HG02970 (cell line): ENCODE results near the gene GGCX.
"Not testable (repeated sequence)": the region's sequence is repeated elsewhere in the genome, so short reads cannot be mapped to it uniquely, and the experiment has no call there.

Experiments
- ATAC-seq: cut with Tn5 transposase; IDR thresholded peaks from one replicate; pipeline ENCODE4 v1.9.1; 2021; ENCODE audit warnings: mild to moderate bottlenecking, moderate library complexity, moderate number of reproducible peaks; ENCODE audit not compliant: unreplicated experiment, low FRiP score

The GGCX gene

DNA sequence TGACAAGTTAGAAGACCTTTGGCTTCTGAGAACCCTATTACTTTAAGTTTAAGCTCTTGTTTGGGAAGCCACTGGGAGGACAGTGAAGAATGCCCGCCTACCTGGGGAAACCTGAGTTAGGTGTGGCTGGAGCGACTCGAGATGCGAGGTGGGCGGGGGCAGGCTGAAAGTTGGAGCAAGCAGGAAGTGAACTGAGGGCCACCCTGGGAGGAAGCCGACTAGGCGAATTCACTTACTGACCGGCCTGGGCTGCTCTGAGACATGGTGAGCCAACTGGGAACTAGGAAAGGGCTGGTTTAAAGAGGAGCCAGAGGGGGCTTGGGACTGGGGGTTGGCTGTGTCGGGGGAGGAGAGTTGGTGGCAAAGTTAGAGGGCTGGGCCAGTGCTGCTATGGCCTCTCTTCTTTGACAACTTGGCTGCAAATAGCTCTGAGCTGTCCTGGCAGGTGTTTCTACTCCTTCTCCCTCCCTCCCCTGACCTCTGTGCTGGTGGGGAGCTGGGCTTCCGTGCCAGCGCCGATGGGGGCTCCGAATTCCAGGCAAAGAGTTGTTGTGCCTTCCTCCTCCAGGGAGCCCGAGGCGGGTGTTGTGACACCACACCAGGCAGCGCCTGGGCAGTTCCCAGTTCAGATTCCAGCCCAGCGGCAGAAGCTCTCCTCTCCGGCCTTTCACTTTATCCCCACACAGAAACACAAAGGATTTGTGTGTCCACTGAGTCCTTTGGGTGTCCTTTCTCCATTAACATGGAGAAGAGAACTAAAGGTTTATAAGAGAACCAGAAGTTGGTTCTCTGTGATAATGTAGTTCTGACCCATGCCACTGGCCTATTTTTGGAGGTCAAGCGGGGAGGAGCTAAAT lies 16.3 kb upstream of the GGCX start, which contains the start of gene VAMP8:
Gene VAMP8, plus strand, starts transcription at position 201 of the 857 bp plus-strand sequence. Its CDS starts 61 bp downstream, at position 262.
- no peak for ATAC-seq

DNA sequence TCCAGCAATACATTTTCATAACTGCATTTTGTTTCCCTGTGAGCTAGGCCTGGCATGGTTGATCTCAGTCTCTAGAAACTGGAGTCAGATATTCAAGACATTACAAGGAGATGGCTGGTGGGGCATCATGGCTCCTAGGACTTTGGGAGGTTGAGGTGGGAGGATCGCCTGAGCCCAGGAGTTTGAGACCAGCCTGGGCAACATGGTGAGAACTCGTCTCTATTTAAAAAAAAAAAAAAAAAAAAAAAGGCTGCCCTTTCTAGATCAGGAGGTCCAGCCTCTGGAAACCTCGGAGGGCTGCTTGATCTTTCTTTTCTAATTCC lies 15.7 kb upstream of the GGCX start:
- ATAC-seq, result no peak

DNA sequence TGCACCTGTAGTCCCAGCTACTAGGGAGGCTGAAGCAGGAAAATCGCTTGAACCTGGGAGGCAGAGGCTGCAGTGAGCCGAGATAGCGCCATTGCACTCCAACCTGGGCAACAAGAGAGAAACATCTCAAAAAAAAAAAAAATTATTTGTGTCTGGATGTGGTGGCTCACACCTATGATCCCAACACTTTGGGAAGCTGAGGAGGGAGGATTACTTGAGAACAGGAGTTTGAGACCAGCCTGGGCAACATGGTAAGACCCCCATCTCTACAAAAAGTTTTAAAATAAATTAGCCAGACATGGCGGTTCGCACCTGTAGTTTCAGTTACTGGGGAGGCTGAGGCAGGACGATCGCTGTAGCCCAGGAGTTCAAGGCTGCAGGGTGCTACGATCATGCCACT lies 14.4 kb upstream of the GGCX start:
- no peak for ATAC-seq

DNA sequence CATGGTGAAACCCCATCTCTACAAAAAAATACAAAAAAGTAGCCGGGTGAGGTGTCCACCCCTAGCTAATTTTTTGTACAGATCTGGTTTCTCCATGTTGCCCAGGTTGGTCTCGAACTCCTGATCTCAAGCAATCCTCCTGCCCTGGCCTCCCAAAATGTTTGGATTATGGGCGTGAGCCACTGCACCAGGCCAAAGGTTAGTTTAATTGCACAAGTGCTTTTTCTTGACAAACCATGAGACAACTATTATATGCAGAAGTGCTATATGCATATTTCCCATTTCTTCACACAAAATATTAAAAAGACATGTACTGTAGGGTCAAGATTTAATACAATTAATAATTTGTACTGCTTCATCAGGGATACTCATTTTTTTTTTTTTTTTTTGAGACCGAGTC lies 5.0 kb upstream of the GGCX start:
- ATAC-seq, result no peak

DNA sequence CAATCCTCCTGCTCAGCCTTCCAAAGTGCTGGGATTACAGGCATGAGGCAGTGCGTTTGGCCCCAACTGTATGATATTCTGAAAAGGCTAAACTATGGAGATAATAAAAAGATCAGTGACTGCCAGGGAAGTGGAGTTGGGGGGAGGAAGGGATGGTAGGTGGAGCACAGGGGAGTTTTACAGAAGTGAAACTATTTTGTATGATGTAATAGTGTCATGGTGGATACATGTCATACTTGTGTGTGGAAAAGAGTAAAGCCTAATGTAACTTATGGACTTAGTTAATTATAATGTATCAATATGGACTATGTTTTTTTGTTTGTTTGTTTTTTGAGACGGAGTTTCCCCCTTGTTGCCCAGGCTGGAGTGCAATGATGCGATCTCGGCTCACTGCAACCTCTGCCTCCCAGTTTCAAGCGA lies 2.9 kb upstream of the GGCX start:
- ATAC-seq, result no peak

DNA sequence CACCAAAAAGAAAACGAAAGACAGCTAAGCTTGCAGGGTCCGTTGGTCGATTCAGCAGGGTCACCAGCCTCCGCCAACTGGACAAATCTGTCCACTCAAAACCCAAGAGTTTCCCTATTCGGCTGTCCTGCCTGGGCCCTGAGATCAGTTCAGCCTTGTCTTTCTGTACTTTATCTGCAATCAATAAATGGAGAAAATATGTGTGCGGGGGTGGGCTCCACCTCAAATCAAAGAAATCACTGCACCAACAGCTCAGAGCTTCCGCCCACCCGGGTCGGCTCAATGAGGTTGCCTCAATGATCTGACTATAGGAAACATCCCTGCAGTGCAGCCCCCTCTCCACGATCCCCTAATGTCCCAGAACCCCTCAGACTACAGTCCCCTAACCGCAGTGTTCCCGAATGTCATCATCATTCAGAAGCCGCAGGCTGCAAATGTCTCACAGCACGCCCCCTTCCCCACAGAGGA lies 447 bp downstream of the GGCX start:
- ATAC-seq, result peak; percentile 2

DNA sequence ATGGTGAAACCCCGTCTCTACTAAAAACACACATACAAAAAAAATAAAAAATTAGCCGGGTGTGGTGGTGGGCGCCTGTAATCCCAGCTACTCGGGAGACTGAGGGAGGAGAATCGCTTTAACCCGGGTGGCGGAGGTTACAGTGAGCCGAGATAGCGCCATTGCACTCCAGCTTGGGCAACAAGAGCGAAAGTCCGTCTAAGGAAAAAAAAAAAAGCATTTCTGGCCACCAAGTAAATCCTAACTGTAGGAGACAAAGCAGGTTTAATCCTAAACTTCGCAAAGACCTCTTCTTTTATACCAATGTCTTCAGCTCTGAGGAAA lies 928 bp downstream of the GGCX start:
- ATAC-seq, result not testable (repeated sequence)

DNA sequence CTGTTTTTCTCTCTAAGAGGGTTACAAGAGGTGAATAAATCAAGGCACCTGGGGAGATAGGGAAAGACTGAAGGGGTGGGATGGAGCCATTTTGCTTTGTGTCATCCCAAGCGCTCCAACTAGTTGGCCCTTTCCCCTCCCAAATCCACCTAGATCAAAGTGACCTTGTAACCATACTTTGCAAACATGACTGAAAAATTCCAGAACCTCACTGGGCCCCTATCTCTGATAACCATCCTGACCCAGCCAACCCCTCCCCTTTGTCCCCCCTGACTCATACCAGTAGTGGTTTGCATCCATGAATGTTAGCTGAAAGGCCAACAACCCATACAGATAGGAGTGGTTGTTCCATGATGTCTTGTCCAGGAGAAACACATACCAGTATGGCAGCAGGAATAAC lies 3.1 kb downstream of the GGCX start:
- no peak for ATAC-seq

DNA sequence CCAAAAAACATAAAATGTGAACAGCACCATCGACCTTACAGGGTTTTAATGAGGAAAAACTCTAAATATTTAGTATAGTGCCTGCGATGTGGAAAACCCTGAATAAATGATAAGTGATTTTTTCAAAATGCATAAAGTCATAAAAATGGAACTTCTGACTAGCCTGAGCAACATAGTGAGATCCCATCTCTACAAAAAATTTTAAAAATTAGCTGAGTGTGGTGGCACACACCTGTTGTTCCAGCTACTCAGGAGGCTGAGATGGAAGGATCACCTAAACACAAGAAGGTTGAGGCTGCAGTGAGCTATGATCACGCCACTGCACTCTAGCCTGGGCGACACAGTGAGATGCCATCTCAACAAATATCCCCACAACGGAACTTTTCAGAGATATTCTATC lies 4.2 kb downstream of the GGCX start:
- ATAC-seq, result no peak

DNA sequence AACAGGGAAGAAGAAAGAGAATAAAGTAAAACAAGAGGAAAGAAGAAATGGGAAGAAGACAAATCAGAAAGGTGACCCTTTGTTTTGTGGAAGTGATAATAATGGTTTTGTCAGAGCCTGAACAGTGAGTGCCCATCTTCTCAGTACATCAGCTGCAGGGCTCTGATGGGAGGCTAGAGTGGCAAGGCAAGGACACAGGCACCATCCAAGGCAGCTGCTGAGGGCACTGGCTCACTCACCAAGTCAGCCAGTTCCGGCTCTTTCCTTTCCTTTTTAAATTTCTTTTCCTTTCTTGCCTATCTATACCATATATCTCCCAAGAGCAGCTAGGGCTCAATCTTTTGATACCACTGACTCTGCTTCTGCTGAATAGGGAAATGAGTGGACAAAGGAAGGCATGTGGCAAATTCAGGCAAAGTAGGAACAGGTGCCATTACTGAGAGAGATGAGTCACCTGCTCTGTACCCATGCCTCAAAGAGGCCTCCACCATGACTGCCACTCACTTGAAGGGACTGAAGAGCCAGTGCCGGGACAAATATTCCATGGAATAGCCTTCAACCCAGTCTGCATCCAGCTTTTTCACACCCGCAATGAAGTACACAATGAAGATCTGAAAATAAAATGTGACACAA lies 6.2 kb downstream of the GGCX start:
- ATAC-seq, result no peak

DNA sequence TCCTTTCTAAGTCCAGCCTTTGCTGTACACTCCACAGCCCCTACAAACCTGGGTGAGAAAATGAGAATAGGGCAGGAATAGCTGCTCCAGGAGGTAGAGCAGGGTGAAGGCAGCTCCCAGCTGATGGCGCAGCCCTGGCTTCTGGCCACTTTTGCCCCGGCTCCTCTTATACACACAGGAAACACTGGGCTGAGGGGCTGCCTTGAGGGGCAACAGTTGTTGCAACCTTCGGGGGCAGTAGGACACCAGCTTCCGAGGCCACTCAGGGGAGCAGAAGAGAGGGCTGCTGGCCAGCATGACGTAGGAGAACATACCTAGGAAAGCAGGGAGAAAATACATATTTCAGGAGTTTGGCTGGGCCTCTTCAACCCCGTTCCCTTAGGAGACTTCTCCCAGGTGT lies 8.1 kb downstream of the GGCX start:
- no peak for ATAC-seq

DNA sequence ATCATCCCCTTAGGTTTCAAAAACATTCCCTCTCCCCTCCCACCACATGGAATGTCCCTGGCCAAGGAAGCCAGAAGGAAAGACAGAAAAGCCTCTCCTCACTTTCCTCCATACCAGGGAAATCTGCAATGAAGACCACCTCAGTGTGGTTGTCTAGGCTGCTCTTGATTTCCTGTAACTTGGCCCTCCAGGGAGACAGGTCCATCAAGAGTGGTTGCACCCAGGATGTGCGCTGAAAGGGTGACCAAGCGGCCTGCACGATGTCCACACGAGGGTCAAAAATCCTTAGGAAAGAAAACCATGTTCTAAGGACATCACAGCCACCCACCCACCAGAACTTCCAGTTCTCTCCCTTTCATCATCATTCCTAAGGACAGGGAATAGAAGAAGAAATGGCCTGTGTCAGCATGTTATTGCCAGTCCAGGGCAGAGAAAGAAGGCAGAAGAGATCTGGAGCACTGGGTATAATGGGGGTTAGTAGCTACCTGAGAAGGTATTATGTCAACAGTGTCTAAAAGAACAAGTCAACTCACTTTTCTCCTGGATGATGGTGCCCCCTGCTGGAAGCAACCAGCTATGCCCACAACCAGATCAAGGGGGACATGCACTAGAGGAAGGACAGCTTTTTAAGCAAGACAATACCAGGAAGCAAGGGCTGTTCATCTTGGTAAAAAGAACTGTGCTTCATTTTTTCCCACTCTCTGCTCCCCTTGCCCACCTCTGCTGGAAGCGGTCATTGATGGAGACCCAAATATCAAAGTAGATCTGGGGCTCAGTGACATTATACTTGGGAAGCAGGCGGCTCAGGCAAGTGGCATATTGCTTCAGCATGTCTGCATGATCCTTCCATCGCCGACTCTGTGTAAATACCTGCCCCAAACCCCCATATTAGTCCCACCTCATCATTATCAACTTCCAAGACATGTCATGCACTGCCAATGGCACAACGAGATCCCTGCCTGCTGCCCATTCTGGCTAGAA lies 9.3 kb downstream of the GGCX start:
- no peak for ATAC-seq

DNA sequence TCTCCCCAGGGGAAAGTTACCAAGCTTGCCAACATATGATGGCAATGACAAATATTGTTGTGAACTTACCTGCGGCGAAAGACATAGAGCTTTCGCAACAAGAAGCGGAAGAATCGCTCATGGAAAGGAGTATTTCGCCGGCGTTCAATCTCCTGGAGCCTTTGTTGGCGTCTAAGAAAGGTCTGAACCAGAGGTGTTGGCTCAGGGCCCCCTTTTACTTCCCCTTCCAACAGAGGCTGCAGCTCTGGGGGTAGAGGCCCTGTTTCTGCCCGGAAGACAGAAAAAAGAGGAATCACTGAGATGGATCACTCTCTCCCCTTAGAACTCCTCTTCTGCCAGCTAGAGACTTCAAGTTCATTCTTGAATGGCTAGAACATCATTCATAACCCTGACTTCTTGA lies 10.8 kb downstream of the GGCX start:
- no peak for ATAC-seq

DNA sequence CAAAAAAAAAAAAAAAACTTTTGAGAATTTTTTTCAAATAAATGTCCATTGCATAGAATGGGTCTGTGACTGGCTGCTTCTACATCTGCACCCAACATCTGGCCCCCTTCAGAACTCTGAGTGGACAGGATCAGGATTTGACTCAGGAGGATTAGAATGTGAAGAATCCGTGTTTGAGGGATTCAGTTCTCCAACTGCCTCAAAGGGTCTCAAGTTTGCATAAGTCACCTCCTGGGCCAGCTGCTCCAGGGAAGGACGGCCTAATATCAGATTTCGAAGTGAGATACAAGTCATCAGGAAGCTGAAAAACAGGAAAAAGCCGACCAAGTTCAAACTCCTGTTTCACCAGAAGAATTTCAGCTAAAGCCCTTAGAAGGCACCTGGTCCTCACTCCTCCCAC lies 11.5 kb downstream of the GGCX start:
- ATAC-seq, result no peak

DNA sequence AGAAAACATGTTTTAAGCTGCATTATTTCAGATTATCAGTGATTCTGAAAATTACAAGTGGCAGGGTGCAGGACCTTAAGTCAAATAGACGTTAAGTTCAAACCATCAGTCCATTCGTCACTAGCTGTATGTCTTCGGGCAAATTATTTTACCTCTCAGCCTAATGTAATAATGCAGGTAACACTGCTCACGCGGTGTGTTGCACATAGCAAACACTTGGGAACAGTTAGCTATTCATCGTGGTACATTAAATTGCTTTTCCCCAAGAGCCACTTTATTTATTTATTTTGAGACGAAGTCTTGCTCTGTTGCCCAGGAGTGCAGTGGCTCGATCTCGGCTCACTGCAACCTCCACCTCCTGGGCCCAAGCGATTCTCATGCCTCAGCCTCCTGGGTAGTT lies 12.2 kb downstream of the GGCX start:
- no peak for ATAC-seq

DNA sequence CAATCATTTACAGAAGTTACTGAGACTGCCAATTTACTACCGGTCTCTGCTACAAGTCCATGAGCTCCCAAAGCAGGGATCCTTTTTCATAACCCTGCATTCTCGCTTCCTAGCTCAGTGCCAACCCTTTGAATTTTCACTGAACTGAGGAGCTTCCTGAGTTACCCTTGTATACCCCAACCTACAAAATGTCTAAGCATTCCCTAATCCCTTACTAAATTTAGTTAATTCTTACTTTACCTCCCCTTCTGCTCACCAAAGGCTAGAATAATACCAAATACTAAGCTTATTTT lies 12.7 kb downstream of the GGCX start:
- no peak for ATAC-seq

DNA sequence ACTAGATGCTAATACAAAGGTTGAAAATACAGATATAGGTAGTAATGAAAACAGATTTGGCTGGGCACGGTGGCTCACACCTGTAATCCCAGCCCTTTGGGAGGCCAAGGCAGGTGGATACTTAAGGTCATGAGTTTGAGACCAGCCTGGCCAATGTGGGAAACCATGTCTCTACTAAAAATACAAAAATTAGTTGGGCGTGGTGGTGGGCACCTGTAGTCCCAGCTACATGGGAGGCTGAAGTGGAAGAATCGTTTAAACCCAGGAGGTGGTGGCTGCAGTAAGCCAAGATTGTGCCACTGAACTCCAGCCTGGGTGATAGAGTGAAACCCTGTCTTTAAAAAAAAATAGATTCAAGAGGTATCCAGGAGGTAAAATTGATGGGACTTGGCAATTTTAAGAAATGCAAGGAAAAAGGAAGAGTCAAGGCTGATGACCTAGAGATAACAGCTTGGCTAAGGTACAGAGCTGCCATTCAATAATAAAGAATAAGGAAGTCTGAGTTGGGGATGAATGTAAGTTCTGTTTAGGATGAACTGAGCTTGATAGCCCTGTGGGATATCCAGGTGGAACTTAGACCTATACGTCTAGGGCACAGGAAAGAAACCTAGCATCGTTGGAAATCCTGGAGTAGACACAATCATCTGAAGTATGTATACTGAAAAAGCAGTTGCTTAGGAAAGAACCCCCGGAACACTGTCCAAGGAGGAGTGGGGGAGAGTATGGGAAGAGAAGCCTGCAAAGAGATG lies 13.3 kb downstream of the GGCX start:
- ATAC-seq, result no peak

DNA sequence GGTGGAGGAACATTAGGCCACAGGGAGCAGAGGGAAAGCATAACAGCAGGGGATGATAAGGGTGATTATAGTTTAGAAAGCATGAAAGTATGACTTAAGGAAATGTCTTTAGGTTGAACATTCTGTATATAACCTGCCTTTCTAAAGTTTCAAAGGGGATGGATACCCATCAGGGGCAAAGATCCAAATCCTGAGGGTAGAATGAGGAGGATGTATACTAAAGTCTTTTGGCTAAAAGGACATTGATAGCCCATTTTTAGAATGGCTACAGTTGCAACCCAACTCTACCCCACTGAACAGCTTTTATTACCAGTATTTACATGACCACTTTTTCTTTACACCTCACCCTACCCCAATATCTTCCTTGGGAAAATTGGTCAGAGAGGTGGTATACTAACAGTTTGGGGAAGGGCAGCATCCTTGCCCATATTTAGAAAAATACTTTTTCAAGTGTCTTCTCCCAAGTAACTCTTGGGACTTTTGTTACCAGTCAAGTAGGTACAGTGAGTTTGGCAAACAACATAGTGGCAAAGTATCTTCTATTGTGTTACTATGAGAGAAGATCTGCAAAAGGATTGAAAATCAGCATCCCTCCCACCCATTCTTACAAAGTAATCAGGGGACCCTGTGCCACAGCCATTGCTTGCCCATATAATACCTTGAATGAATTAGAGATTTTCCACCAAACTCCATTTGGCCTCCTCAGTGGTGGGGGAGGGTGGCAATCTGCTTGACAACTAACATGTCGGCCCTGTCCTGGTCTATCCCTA lies 14.0 kb downstream of the GGCX start:
- no peak for ATAC-seq

DNA sequence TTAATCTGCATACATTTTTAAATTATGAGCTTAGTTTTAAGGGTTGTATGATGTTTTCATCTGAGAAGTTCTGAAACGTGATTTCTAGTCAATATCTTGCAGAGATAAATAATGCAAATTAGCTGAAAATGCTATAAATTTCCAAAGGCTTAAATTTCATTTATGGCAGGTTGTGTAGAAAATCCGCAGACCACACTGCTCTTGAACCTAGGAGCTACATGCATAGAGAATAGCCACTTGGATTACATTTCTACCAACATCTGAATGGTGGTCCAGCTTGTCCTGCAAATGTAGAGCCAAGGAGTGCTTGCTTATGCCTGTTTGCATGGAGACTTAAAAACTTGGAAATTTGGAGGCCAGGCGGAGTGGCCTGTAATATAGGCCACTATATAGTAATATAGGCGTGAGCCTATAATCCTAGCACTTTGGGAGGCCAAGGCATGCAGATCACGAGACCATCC lies 15.5 kb downstream of the GGCX start:
- ATAC-seq, result no peak
